T-helper 2 cell (primary cell): ENCODE data around the gene EIF2B2.

Source experiments
- DNase-seq, 5 experiments: peaks; one replicate each; pipeline versions ENCODE4 v3.0.0 to v3.0.0-alpha.2; 2012 to 2022
- total RNA-seq, 2 donors: gene quantifications; one replicate each; lab custom pipeline; 2026; lab: John Stamatoyannopoulos, UW

EIF2B2 gene
- 18.1 to 19.0 reads per million in 2 donors for total RNA-seq

DNA sequence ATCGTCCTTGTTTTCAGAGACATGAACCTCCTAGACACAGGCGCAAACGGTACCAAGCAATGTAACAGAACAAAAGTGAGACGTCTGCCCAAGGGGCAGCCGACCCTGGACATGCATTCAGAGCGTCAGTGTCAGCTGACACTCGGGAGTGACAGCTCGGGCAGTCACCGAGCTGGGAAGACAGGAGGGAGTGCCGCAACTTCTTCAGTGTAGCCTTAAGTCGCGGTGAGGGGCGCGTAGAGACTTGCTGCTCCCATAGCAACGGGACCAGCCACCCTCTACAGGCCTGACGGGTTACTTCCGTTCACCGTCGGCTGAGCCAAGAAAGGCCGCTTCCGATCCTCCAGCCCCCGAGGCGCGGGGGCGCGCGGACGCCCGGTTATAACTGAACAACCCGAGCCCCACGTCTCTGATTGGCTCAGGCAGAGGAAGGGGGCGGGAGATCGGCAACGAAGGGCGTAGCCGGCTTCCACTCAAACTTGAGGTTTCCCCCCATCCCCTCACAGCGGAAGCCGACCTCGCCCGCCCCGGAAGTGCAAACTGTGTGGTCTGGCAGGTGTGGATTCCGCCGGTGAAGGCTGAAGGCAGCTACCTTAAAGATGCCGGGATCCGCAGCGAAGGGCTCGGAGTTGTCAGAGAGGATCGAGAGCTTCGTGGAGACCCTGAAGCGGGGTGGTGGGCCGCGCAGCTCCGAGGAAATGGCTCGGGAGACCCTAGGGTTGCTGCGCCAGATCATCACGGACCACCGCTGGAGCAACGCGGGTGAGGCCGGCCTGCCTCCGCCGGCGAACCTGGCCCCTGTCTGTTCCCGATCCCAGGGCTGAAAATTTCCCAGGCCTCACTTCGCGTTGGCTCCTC is at the start of gene EIF2B2:
EIF2B2 (plus strand) TSS at position 530 of the 858 bp plus-strand sequence; CDS start at position 600, 70 bp downstream.
- DNase-seq, result peak; percentile 91 to 99 (median 99)

DNA sequence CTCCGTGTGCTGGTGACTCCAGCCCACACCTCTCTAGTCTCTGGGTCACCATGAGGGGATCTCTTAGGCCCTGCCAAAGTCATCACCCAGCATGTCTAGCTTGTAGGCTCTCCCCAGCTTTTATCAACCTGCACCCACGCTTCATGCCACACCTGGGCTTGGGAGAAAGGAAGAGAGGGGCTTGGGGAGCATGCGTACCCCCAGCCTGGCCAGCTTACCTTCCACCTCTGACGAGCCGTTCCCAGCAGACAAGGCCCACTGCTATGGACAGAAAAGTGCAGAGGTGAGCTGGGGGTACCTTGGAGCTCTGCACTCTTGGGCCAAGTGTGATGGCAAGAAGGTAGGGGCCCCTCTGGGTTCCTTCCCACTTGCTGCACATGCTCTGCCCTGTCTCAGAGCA is 49.0 kb upstream of the EIF2B2 start:
- no peak for DNase-seq

GRCh38 chr14:74954232-74954946 is 48.3 kb upstream of the EIF2B2 start:
- DNase-seq, result no peak

DNA sequence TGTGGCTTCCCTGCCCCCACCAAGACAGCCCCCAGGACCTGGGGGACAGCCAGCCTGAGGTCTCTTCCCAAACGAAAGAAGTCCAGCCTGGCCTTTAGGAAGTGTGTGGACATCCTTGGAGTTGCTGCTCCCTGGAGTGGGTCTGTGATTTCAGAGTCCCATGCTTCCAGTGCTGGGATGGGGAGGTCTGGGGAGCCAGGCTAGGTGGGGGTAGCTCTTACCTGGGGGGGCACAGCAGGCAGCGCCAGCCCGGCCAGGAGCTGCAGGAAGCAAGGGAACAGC is 47.8 kb upstream of the EIF2B2 start:
- DNase-seq, result no peak

DNA sequence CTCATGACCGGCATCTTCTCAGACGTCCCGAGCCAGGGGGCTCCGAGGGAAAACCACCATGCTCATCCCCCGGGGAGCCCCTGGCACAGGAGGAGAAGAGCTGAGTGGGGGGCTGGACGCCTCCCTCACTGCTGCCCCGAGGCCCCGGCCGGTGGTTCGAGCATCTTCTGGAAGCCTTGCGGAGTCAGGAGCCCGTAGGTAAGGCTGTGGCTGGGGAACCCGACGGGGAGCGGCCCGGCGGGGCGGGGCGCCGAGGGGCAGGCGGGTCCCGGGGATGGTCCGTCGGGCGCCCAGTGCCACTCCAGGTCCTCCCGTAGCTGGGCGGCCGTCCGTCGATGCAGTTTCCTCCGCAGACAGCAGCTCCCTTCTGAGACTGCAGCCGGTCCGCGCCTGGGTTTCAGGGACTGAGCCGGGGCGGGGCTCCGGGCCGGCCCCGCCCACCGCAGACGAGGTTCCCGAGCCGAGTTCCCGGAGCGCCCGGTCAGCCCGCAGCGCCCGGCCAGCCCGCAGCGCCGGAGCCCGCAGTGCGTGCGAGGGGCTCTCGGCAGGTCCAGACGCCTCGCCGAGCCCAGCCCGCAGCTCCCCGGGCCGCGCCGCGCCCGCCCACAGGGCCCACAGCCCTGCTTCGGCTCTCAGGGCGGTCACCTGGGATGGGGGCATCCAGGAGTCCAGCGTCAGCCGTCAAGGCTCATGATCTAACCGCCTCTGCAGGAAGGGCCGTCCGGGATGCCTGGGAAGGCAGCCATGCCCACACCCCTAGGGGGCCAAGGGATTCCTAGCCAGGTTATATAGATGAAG is 47.3 kb upstream of the EIF2B2 start, which contains the start of gene PGF:
PGF (minus strand) TSS at position 369 of the 798 bp plus-strand sequence; CDS start at position 14, 355 bp downstream.
- DNase-seq, result peak in 2 of 5 experiments; percentile 14 to 18

- DNase-seq, result no peak
Observed at GRCh38 chr14:74956027-74956279, 46.8 kb upstream of the EIF2B2 start.

GRCh38 chr14:74956280-74957072 is 46.2 kb upstream of the EIF2B2 start:
- DNase-seq, result no peak

- no peak for DNase-seq
Observed at GRCh38 chr14:74959596-74960180, 43.0 kb upstream of the EIF2B2 start.

DNA sequence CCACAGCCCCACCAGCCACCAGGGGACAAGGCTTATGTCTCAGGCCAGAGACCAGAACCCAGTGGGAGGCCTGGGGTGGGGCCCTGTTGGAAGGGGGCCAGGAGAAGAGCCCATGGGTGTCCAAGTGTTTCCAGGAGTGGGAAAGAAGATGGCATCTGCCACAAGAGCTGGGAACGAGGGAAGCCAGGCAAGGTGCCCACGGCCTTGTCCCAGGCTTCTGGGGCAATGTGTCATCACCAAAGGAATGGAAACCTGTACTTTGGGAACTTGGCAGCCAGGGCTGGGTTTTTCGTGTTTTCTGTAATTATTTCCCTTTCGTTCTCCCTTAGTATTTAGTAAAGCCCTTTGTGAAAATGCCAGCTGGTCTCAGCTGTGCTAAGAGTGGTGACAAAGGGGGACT is 42.0 kb upstream of the EIF2B2 start:
- no peak for DNase-seq

DNA sequence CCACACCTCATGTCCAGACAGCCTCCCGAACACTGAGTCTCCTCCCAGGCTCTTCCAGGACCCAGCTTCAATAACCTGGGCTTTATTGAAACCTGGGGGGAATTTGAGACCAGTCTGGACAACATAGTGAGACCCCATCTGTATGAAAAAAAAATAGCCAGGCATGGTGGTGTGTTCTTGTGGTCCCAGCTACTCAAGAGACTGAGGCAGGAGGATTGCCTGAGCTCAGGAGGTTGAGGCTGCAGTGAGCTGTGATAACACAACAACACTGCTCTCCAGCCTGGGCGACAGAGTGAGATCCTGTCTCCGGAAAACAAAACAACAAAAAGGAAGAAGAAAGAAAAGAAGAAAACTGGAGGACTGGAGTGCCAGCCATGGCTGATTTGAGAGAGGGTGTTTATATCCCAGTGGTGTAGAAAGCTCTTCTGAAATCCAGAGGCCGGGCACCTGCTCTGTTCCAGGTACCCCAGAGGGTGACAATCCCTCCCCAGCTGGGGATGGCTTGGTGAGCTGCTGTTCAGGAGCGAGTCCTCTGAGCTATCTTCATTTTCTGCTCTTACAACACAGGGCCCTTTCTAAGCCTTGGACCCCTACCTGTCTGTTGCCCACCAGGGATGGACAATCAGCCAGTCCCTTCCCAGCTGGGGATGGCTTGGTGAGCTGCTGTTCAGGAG is 41.3 kb upstream of the EIF2B2 start:
- no peak for DNase-seq

GRCh38 chr14:74962046-74962445 is 40.7 kb upstream of the EIF2B2 start:
- DNase-seq, result no peak

DNA sequence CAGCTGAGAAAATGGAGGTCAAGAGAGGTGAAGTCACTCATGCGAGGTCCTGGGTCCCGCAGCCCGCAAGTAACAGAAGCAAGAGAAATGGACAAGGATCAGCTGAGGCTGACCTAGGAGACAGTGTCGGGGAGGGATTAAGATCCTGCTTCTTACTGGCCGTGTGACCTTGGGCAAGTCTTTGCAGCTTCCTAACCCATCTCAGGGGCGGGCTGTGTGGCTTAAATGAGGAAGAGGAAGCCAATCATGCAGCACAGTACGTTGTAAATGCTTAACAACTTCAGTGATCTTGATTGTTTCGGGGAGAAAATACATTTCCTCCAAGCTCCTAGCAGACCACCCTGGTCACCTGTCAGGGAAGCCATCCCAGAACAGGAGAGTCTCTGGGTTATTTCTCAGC is 40.2 kb upstream of the EIF2B2 start:
- DNase-seq, result no peak

DNA sequence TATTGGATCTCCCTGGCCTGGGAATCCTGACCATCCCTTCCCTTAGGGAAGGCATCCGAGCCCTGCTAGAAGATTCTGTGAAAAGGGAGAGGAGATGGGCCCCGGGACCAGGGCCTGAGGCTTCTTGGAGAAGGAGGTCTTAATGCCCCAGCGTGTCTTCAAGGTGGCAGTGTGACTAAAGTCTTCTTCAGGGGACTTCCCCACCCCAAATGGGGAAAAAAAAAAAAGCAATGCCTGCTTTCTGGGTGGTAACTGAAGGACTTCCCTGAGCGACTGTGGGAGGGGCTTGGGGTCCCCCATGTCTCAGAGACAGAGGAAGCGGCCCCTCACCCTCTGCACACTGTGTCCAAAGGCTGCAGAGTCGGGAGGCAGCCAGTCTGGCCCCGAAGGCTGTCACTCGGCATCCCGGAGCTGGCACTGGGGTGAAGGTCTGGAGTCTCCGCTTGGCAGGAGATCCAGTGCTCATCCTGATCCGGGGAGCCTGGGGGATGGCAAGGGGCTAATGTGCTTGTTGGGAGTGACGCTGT is 39.5 kb upstream of the EIF2B2 start:
- DNase-seq, result no peak

DNA sequence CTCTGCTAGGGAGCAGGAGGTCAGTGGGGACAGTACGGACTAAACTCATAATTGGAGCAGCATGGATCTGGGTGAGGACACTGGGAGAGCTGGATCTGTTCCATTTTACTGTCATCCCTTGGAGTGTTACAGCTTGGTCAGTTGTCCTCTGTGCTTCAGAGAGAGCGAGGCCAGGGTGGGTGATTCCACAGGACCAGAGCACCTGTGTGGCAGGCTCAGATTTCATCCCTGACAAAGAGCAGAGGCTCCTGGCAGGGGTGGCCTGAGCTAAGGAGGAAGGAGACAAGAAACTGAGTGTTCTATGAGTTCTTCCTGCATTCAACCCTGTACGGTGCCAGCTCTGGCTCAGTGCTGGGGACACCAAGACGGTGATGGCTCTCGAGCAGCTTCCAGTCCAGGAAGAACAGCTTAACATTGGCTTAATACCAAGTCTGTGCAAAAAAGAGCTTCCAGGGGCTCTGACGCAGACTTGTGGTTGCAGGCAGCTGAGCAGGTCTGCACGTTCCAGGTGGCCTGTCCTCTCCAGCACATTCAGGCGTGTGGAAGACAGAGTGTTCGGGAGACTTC is 38.9 kb upstream of the EIF2B2 start:
- no peak for DNase-seq

DNA sequence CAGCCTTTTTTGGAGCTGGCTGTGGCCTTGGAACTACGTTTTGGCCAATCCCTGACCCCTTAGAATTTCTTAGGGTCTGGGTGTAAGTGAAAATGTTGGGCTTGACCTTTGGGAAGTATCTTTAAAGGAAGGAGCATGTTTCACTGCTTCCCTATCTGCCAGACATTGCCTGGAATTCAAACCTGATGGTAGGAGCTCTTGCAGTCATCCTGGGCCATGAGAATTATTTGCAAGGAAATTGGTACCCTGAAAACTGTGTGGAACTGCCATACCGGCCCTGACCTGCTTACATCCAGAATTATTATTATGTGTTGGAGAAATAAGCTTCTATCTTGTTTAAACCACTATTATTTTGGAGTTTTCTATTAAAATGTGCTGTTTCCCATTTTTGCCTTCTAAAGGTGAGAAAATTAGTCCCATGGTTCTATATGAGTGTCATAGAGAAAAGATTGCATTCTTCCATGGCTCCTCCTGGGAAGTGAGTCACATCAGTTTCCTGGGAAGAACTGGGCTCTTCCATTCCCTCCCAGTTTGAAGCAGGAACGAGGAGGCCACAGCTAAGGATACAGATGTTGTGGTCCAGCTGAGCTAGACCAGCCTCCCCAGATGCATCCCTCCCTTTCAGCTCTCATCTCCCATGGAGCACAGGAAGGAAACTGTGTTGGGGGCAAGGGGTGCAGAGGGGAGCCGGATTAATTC is 37.8 kb upstream of the EIF2B2 start:
- no peak for DNase-seq

GRCh38 chr14:74965486-74966153 is 37.1 kb upstream of the EIF2B2 start:
- DNase-seq, result no peak

GRCh38 chr14:74968811-74969210 is 33.9 kb upstream of the EIF2B2 start:
- DNase-seq, result no peak

DNA sequence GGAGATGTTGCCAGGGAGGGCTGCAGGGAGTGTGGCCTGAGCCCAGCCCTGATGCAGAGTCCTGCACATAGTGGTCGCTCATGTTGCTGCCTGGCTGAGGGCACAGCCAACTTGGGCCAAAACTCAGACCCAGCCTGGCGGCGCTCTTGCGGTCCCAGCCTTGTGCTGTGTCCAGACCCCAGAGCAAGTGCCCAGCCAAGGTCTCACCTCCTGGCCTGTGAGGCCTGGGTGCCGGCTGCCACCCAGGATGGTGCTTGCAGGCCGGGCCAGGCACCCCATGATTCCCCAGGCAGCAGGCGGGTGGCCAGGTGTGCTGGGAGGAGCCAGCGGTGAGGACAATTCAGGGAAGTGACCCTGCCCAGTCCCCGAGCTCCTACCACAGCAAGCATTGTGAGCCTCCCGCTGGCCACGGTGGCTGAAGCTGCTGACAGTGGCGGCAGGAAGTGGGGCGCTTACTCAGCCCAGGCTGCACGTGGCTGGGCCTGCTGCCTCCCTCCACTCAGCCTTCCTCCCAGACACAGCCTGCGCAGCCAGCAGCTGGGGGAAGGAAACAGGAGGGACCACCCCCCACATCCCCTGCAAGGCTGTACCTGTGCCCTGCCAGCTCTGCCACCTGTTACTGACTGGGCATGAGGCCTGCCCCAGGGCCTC is 29.6 kb upstream of the EIF2B2 start:
- DNase-seq, result peak in 1 of 5 experiments; percentile 34

GRCh38 chr14:74973905-74974363 is 28.8 kb upstream of the EIF2B2 start:
- DNase-seq, result no peak
